AG04449 (cell line): ENCODE measurements around the gene STRAP.

Experiments used
- CTCF ChIA-PET: fragments of 350-600 bp; formaldehyde crosslinking; extraction: SDS; loops from one replicate; lab custom pipeline; 2021; ENCODE audit warnings: antibody characterized with exemption; lab: Yijun Ruan, JAX
- POLR2A ChIA-PET: fragments of 400-600, 350-600 bp; formaldehyde crosslinking; extraction: SDS; loops from one replicate; lab custom pipeline; 2020; ENCODE audit warnings: antibody characterized with exemption, inconsistent platforms; lab: Yijun Ruan, JAX
- DNase-seq: peaks from one replicate; pipeline ENCODE4 v3.0.0-alpha.2; 2010; ENCODE audit warnings: low read depth, low spot score
- H3K4me3 ChIP-seq: 2 replicates; pipeline ENCODE4 v1.5.1; 2011; ENCODE audit warnings: low read depth, mild to moderate bottlenecking, control low read depth, low read length
- TF ChIP-seq, protein P1 (sequence below): IDR thresholded peaks from one replicate; pipeline ENCODE4 v1.5.1; 2011; ENCODE audit warnings: mild to moderate bottlenecking, moderate library complexity, low read length, control low read depth, inconsistent platforms; ENCODE audit not compliant: insufficient read depth; ENCODE audit errors: missing control alignments

Gene STRAP

DNA sequence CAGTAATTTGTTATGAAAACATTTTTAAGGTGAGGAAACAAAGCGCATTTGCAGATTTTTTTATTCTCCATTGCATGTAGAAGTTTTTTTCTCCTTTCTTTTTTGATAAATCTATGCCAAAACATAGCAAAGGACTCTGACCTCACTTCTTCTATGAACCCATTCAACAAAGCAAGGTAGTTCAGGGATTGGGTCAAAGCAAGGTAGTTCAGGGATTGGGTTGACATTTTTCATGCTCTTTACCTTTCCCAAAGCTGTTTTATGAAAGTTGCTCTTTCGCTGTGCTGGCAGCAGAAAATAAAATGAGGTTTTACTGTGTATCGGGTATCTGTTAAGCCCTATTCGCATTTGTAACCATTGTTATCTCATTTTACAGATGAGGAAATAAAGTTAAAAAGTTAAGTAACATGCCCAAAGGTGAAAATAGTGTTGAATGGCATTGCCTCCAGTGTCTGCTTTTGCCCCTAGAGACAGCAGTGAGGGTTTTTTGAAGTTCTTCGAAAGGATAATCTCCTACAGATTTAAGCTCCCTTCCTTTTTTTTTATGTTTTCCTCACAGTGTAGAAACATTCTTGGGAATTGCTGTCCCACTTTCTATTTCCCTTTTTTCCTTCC lies 10.6 kb downstream of the STRAP start:
- ChIA-PET CTCF (interaction anchor here (1.4 kb wide), 1 partner anchor 361 kb away, joined by 5 read pairs; no protein-coding TSS in a partner anchor), POLR2A (no interaction called here)
- DNase-seq = no peak
- no peak overlapping the region for H3K4me3 ChIP-seq
- TF ChIP-seq, protein P1, sequence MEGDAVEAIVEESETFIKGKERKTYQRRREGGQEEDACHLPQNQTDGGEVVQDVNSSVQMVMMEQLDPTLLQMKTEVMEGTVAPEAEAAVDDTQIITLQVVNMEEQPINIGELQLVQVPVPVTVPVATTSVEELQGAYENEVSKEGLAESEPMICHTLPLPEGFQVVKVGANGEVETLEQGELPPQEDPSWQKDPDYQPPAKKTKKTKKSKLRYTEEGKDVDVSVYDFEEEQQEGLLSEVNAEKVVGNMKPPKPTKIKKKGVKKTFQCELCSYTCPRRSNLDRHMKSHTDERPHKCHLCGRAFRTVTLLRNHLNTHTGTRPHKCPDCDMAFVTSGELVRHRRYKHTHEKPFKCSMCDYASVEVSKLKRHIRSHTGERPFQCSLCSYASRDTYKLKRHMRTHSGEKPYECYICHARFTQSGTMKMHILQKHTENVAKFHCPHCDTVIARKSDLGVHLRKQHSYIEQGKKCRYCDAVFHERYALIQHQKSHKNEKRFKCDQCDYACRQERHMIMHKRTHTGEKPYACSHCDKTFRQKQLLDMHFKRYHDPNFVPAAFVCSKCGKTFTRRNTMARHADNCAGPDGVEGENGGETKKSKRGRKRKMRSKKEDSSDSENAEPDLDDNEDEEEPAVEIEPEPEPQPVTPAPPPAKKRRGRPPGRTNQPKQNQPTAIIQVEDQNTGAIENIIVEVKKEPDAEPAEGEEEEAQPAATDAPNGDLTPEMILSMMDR = no peak

DNA sequence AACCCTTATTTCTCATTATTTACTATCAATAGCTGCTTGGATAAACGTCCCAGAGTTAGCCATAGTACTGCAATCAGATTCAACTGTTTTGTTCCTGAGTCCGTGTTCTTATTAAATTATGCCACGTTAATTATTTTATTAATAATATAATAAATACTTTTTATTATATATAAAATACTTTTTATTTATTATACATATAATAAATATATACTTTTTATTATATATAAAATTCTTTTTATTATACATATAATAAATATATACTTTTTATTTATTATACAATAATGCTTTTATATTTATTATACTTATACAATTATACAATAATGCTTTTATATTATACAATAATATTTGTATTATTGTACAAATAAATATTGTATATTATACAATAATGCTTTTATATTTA lies 11.1 kb downstream of the STRAP start:
- TF ChIP-seq, protein P1 = no peak
- no peak overlapping the region for H3K4me3 ChIP-seq
- DNase-seq = no peak
- CTCF ChIA-PET = interaction anchor here (1.4 to 1.5 kb wide), 2 partner anchors 16 to 361 kb away, joined by 4 to 5 read pairs; no protein-coding TSS in a partner anchor
- POLR2A ChIA-PET = interaction anchor here (1.4 kb wide), 1 partner anchor 18 kb away, joined by 4 read pairs; the partner anchor contains the start of gene DERA

DNA sequence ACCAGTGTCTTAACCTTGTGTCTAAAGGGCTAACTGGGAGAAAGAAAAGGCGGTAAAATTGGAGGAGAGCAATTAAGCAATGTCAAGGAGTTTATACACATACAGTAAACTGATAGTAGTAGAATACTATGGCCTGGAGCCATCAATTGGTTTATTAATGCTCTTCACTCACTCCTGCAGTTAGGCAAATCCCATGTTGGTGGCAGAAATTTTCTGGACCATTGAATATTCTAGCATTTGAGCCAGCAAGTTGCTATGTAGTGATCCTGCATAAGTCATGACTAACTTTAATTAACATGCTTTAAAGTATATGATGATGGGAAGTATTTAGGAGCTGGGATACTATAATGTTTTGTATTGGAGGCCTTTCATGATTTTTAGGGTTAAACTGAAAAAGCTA lies 14.7 kb downstream of the STRAP start:
- H3K4me3 ChIP-seq = no peak overlapping the region
- CTCF ChIA-PET = interaction anchor here (0.7 to 4.6 kb wide), 8 partner anchors 9 to 364 kb away, joined by 3 to 61 read pairs (median 9); partner anchors contain the start of gene DERA
- POLR2A ChIA-PET = no interaction called here
- TF ChIP-seq, protein P1 = no peak
- DNase-seq = no peak

DNA sequence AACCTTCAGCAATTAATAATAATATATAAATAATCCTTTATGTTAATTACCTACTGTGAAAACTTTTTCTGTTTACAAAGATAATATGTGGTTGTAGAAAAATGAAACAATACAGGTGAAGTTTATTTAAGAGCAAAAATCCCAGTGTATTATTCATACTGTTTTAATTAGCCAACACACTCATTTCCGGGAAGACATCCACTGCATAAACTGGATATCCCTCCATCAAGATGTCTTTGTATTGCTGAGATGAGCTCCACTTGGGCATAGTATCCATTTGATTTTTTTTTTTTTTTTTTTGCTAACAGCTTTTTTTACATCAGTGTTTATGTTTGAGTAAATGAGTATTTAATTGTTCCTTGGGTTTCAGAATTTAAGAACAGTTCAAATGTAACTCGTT lies 15.2 kb downstream of the STRAP start:
- no peak for DNase-seq
- CTCF ChIA-PET = interaction anchor here (0.7 to 4.6 kb wide), 12 partner anchors 9 to 365 kb away, joined by 3 to 61 read pairs (median 6); partner anchors contain the start of gene DERA
- TF ChIP-seq, protein P1 = no peak
- POLR2A ChIA-PET = no interaction called here
- no peak overlapping the region for H3K4me3 ChIP-seq

DNA sequence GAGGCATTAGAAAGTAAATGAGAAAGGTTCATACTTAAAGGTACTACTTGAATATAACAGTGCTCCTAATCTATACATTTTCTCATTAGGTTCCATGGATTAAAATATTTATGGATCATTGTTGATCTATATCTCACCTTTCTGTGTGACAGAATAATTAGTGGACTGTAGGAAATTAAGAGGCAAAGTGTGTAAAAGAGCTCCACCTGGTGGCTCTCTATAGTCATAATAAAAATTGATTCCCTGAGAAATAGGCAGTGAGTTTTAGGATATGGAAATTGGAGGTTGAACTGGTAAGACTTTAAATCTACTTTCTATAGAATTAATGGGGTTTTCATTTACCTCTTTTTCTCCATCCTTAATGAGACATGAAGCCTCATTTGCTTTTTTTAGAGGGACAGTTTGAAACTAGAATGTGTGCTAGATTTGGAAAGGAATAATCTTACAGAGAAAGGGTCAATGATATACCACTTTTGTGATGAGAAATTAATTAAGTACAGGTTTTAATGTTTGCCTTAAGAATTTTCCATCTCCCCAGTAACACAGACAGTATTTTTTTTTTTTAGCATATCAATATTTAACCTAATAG lies 17.2 kb downstream of the STRAP start:
- no peak overlapping the region for H3K4me3 ChIP-seq
- no peak for DNase-seq
- TF ChIP-seq, protein P1 = peak; percentile 33
- CTCF ChIA-PET = interaction anchor here (1.0 to 4.6 kb wide), 12 partner anchors 10 to 315 kb away, joined by 3 to 61 read pairs (median 4); partner anchors contain the start of gene DERA
- POLR2A ChIA-PET = no interaction called here

DNA sequence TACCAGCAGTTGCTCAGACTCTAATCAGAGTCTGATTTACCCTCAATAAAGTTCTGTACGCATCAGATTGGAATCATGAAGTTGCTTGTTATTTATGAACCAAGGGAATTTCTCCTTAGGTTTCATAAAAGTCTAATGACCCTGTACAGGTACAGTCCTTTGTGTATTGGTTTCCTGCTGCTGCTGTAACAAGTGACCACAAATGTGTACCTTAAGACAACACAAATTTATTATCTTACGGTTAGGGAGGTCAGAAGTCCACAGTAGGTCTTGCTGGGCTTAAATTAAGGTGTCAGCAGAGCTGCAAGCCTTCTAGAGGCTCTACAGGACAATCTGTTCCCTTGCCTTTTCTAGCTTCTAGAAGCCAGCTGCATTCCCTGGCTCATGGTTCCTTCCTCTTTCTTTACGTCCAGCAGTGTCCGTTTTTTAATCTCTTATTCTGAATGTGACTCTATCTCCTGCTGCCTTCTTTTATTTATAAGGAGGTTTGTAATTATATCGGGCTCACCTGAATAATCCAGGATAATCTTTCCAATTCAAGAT lies 22.3 kb downstream of the STRAP start:
- ChIA-PET CTCF (no interaction called here), POLR2A (no interaction called here)
- TF ChIP-seq, protein P1 = no peak
- DNase-seq = no peak
- H3K4me3 ChIP-seq = no peak overlapping the region
